ENCODE data around the gene CPNE7. TPM values are rescaled to one million over a fixed set of nuclear protein-coding genes. Genes with fewer than 3 reads are reported as not detected.

Gene CPNE7
- total and polyA plus RNA-seq, 2 of the 13 experiments (the other 11 are each of a cell fraction or from before 2014, with no cell fraction given), result 0.59 TPM; not detected in 1

DNA sequence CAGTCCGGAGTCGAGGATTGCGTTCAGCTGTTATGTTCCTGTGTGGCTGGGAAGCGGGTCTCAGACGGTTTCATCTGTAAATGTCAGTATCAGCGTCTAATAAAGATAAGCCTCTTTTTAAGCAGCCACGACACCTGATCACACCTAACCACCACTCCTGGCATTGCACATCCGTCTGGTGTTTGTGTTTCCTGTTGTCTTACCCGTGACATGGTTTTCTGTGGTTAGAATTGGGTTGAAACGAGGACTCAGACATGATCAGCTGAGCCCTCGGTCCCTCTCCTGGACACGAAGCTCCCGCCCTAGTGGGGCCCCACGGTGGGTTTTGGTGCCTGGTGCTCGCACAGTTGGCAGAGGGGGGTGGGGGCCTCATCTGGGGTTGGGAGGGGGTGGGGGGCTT, 18.3 kb downstream of the CPNE7 start (continued):
- TF ChIP-seq, protein P1, sequence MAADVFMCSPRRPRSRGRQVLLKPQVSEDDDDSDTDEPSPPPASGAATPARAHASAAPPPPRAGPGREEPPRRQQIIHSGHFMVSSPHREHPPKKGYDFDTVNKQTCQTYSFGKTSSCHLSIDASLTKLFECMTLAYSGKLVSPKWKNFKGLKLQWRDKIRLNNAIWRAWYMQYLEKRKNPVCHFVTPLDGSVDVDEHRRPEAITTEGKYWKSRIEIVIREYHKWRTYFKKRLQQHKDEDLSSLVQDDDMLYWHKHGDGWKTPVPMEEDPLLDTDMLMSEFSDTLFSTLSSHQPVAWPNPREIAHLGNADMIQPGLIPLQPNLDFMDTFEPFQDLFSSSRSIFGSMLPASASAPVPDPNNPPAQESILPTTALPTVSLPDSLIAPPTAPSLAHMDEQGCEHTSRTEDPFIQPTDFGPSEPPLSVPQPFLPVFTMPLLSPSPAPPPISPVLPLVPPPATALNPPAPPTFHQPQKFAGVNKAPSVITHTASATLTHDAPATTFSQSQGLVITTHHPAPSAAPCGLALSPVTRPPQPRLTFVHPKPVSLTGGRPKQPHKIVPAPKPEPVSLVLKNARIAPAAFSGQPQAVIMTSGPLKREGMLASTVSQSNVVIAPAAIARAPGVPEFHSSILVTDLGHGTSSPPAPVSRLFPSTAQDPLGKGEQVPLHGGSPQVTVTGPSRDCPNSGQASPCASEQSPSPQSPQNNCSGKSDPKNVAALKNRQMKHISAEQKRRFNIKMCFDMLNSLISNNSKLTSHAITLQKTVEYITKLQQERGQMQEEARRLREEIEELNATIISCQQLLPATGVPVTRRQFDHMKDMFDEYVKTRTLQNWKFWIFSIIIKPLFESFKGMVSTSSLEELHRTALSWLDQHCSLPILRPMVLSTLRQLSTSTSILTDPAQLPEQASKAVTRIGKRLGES (CRISPR knock-in tag; IDR thresholded peaks at IDR 0.05; ENCODE audit: borderline replicate concordance), result no peak
- TF ChIP-seq ZNF597 (CRISPR knock-in tag; IDR thresholded peaks at IDR 0.05), result no peak
- TF ChIP-seq ZNF629 (CRISPR knock-in tag; conservative IDR thresholded peaks at IDR 0.05), result no peak
- TF ChIP-seq ZSCAN9 (CRISPR knock-in tag; IDR thresholded peaks at IDR 0.05; ENCODE audit: borderline replicate concordance), result no peak

DNA sequence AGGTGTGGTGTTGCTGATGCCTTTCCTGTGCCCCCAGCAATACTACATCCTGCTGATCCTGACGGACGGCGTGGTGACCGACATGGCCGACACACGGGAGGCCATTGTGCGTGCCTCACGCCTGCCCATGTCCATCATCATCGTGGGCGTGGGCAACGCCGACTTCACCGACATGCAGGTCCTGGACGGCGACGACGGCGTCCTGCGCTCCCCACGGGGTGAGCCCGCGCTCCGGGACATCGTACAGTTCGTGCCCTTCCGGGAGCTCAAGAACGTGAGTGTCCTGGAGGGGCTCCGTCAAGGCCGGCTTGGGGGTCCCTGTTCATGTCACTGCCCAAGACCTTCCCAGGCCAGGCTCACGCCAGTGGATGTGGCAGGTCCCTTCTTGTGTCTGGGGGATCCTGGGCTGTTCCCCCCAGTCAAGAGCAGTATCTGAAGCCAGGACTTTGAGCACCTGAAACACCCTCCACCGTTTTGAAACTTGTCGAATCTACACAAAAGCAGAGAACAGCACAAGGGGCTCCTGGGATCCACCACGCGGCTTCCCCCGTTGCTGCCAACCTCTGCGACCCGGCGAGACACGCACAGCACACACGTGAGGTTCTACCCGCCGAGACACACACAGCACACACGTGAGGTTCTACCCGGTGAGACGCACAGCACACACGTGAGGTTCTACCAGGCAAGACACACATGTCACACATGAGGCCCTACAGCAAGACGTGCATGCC, 19.9 kb downstream of the CPNE7 start:
- Histone ChIP-seq H3K27ac (ENCODE audit: extremely low read length, insufficient read depth, low read length) (no peak overlapping the region), H3K36me3 (replicated peaks in 1 of 2; ENCODE audit: control insufficient read depth in 1 of 2, insufficient read depth in 2 of 2, low read length in 2 of 2) (no peaks in the 10 kb centered on the region), H3K27me3 (ENCODE audit: control insufficient read depth in 1 of 2, insufficient read depth in 2 of 2, low read length in 2 of 2) (peaks cover 11 to 30% of the 10 kb centered on the region in 2 experiments; a peak in 4 of 5 replicates), H4K20me1 (ENCODE audit: insufficient read depth, low read length) (no peaks in the 10 kb centered on the region), H3K9me3 (ENCODE audit: low read length) (no peaks in the 10 kb centered on the region), H3K79me2 (ENCODE audit: insufficient read depth, low read length) (no peaks in the 10 kb centered on the region), H3K4me3 (replicated peaks in 1 of 3; ENCODE audit: insufficient read depth in 1 of 3, low read depth in 2 of 3, low read length in 3 of 3) (no peak overlapping the region), H3K4me1 (ENCODE audit: insufficient read depth, low read length) (peaks cover 19% of the 10 kb centered on the region), H2AFZ (ENCODE audit: low read length) (no peak overlapping the region), H3K4me2 (ENCODE audit: low read depth, low read length) (no peak overlapping the region), H3K9ac (ENCODE audit: insufficient read depth, low read depth, low read length) (no peak overlapping the region)
- ChIA-PET CTCF (ENCODE audit: low intra/inter-chr PET ratio, low total read pairs) (no interaction called here), POLR2A (no interaction called here)
- BruUV-seq (replicated peaks), result no TSS peak
- TF ChIP-seq JUN (CRISPR knock-in tag; IDR thresholded peaks at IDR 0.05) (no peak), MATR3 (CRISPR knock-in tag; IDR thresholded peaks at IDR 0.05) (peak; percentile 25; the same call in 1 of the 2 replicates), SP140L (CRISPR knock-in tag; IDR thresholded peaks at IDR 0.05; ENCODE audit: borderline replicate concordance) (no peak), UBTF (CRISPR knock-in tag; IDR thresholded peaks at IDR 0.05) (0 out of 2 replicates have a peak, but pooled peaks have one; percentile 24), MNT (IDR thresholded peaks at IDR 0.05) (peak; percentile 79), ZNF790 (CRISPR knock-in tag; IDR thresholded peaks at IDR 0.05; ENCODE audit: borderline replicate concordance) (no peak), ZNF143 (CRISPR knock-in tag; IDR thresholded peaks at IDR 0.05) (no peak)
- TF ChIP-seq, protein P2, sequence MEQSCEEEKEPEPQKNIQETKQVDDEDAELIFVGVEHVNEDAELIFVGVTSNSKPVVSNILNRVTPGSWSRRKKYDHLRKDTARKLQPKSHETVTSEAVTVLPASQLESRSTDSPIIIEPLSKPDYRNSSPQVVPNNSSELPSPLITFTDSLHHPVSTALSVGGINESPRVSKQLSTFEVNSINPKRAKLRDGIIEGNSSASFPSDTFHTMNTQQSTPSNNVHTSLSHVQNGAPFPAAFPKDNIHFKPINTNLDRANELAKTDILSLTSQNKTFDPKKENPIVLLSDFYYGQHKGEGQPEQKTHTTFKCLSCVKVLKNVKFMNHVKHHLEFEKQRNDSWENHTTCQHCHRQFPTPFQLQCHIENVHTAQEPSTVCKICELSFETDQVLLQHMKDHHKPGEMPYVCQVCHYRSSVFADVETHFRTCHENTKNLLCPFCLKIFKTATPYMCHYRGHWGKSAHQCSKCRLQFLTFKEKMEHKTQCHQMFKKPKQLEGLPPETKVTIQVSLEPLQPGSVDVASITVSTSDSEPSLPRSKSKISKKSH (CRISPR knock-in tag; IDR thresholded peaks at IDR 0.05; ENCODE audit: borderline replicate concordance), result 0 out of 2 replicates have a peak, but pooled peaks have one; percentile 8
- intact Hi-C loops (cut with micrococcal nuclease; ENCODE audit: unreplicated experiment), result no loop called here
- WGBS (ENCODE audit: low lambda C conversion rate), result 66% methylated on average over 30 of the region's 47 CpGs
- in situ Hi-C loops (cut with HindIII; ENCODE audit: extremely low pct_ligation_motif_present, low pct_unique_long_range_greater_than_20kb), result no loop called here
- DNase-seq (ENCODE audit: low spot score) (no peak), ATAC-seq (no peak), FAIRE-seq (no peak)

Data from HepG2 (cell line).